H1 (cell line): ENCODE measurements around the gene TNC. TPM values are rescaled to one million over a fixed set of nuclear protein-coding genes. Genes with fewer than 3 reads are reported as not detected.

Source experiments
- CHD1 ChIP-seq: IDR thresholded peaks from 2 replicates; pipeline ENCODE4 v1.6.1; 2012; ENCODE audit warnings: low read depth, low read length, improper control_type of control experiment
- EZH2 ChIP-seq: fragments of 200-600 bp; sonication (generic); IDR thresholded peaks from 2 replicates; pipeline ENCODE4 v1.7.1; 2012; ENCODE audit warnings: low read depth, mild to moderate bottlenecking, moderate library complexity, low read length, inconsistent platforms; ENCODE audit not compliant: severe bottlenecking
- HDAC6 ChIP-seq: IDR thresholded peaks from one replicate; pipeline ENCODE4 v1.7.1; 2012; ENCODE audit warnings: low read depth, mild to moderate bottlenecking, inconsistent platforms, low read length, moderate library complexity
- NRF1 ChIP-seq: IDR thresholded peaks from 2 replicates; pipeline ENCODE4 v1.6.1; 2011; ENCODE audit warnings: mild to moderate bottlenecking, low read depth, low read length, improper control_type of control experiment
- POLR2A ChIP-seq, 2 experiments: IDR thresholded peaks; 1 replicate in 1 of 2; 2 replicates in 1 of 2; pipeline ENCODE4 v1.6.1; 2011; ENCODE audit warnings: low read depth in 2 of 2, low read length in 2 of 2, mild to moderate bottlenecking in 2 of 2; ENCODE audit errors: control extremely low read depth in 1 of 2
- TEAD4 ChIP-seq: IDR thresholded peaks from 2 replicates; pipeline ENCODE4 v1.6.1; 2012; ENCODE audit warnings: low read depth, low read length, inconsistent platforms, mixed read lengths
- ZNF274 ChIP-seq: IDR thresholded peaks from 2 replicates; pipeline ENCODE4 v1.7.0; 2012; ENCODE audit warnings: low read length, borderline replicate concordance; ENCODE audit errors: extremely low read depth
- polyA plus RNA-seq, 7 experiments: library from polyadenylated mRNA; depleted of rRNA in 3 of 7; stranded (reverse) in 5 of 7; unstranded in 2 of 7; fragments of >200 nt in 5 of 7; fragments of 200-250 nt in 2 of 7; gene quantifications; 1 replicate in 5 of 7; 2 replicates in 1 of 7; 4 replicates in 1 of 7; pipeline versions ENCODE4 v1.2.1 to v1.2.3, GENCODE V29; 2011 to 2013; ENCODE audit warnings: missing spikeins in 2 of 7, mixed read lengths in 2 of 7
- total RNA-seq: library from RNA; stranded (reverse); fragmentation: NEBNext Ultra II Directional; extraction: Animal tissue kit (Norgen Biotek cat#: 25700); gene quantifications from 2 replicates; pipeline ENCODE4 v1.2.1, GENCODE V29; 2021

The TNC gene
- total and polyA plus RNA-seq, 2 of the 8 experiments (the other 6 are each of a cell fraction or from before 2014, with no cell fraction given) = 6.2 to 11.4 TPM

DNA sequence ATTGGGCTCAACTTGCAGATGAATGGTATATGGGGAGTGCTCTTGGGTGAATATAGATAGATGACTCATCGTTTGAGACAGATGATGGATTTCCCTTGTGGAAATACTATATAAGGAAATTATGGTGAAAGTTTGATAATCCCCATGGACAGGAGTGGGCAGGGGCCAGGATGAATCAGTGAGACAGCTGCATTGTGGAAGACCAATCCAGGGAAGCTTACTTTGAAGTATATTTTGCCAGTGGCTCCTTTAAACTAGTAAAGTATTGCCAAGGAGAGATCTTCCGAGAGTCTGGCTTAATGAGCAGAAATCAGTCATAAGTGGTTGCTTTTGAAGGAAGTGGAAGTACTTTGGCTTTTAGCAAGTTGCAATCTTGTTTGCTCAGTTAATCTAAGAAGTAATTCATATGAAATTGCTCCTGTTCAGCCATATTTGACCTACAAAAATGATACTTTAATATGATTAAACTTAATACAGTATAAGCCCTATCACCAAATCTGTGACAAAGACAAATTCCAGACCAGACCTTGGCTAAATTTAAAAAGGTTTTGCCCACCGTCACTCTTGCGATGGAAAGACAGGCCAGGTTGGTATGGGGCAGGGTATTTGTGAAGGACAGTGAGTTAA is 9.3 kb upstream of the TNC start (continued):
- TF ChIP-seq TEAD4 (no peak), CHD1 (no peak), ZNF274 (no peak), NRF1 (no peak), HDAC6 (no peak), POLR2A (IDR thresholded peaks at IDR 0.05; ENCODE audit: control extremely low read depth in 1 of 2, low read depth in 2 of 2, low read length in 2 of 2) (no peak), EZH2 (no peak)
